ENCODE measurements around the gene USP2.
A peak's percentile ranks its signal among the peaks of the same experiment; 100 is the strongest.
"Not testable (repeated sequence)": the region's sequence is repeated elsewhere in the genome, so short reads cannot be mapped to it uniquely, and the experiment has no call there.

USP2 gene

GRCh38 chr11:119412072-119412471, 30.6 kb upstream of the USP2 start:
- no peak for DNase-seq

GRCh38 chr11:119410501-119410900, 29.0 kb upstream of the USP2 start:
- no peak for DNase-seq

DNA sequence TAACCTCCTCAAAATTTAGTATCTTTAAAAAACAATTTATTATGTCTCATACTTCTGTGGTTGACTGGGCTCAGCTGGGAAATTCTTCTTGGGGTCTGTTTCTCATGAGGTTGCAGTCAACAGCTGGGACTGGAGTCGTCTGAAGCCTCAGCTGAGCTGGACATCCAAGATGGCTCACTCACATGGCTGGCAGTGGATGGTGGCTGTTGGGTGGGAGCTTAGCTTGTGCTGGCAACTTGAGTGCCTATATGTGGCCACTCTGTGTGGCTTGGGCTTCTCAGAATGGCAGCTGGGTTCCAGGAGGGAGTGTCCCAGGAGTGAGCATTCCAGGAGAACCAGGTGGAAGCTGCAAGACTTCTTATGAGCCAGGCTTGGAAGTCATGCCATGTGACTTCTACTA, 28.2 kb upstream of the USP2 start:
- DNase-seq = no peak

DNA sequence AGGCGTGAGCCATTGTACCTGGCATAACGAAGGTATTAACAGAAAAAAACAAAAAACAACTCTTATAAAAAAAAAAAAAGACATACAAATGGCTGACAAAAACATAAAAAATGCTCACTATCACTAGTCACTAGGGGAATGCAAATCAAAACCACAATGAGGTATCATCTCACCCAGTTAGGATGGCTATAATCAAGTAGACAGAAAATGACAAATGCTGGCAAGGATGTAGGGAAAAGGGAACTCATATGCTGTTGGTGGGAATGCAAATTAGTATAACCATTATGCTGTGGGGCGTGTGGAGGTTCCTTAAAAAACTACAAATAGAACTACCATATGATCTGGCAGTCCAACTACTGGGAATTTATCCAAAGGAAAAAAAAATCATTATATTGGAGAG, 24.5 kb upstream of the USP2 start:
- peak; percentile 59 for DNase-seq

DNA sequence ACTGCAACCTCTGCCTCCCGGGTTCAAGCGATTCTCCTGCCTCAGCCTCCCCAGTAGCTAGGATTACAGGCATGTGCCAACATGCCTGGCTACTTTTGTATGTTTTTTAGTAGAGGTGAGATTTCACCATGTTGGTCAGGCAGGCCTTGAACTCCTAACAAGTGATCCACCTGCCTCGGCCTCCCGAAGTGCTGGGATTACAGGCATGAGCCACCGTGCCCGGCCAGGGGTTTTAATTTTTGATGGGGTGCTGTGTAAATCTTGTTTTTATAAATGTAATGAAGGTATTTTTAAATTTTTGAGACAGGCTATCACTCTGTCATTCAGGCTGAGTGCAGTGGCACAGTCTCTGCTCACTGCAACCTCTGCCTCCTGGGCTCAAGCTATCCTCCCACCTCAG, 24.0 kb upstream of the USP2 start:
- not testable (repeated sequence) for DNase-seq

GRCh38 chr11:119404872-119405271, 23.4 kb upstream of the USP2 start:
- DNase-seq = peak; percentile 61

- DNase-seq = peak; percentile 47
Measured at GRCh38 chr11:119403021-119403420, 21.5 kb upstream of the USP2 start.

- DNase-seq = no peak
Measured at GRCh38 chr11:119402470-119402869, 21.0 kb upstream of the USP2 start.

DNA sequence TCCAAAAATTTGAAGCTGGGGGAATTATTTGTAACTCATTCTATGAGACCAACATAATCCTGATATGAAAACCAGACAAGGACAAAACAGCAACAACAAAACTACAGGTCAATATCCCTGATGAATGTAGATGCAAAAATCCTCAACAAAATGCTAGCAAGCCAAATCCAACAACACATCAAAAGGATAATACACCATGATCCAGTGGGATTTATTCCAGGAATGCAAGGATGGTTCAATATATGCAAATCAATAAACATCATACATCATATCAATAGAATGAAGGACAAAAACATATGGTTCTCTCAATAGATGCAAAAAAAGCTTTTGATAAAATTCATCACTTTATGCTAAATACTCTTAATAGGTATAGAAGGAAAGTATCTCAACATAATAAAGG, 19.4 kb upstream of the USP2 start:
- DNase-seq = no peak

GRCh38 chr11:119397740-119398139, 16.2 kb upstream of the USP2 start:
- no peak for DNase-seq

DNA sequence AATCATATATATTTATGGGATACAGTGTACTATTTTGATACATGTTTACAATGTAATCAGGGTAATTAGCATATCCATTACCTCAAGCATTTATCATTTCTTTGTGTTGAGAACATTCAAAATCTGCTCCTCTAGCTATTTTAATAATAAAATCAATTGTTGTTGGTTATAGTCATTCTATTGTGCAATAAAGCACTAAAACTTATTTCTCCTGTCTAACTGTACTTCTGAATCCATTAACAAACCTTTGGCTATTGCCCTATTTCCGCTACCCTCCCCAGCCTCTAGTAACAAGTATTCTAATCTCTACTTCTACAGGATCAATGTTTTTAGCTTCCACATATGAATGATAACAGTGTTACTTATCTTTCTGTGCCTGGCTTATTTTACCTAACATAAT, 15.3 kb upstream of the USP2 start:
- DNase-seq = no peak

DNA sequence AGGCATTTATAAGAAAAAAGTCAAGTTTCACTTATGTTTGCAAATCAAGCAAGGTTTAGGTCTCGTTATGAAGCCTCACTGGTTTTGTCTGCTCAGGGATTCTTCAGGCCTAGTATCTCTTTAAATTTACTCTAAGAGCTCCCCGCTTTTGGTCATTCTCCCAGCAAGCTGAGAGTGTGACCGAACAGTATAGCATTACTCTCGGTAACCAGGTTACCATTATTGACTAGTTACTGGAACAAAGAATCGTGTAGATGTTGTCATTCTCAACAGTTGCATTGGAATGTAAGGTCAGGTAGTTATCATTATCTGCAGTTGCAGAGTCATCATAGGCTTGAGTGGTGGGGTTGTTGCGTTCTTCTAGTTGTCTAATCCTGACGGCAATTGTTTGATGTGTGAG, 9.8 kb upstream of the USP2 start:
- DNase-seq = no peak

DNA sequence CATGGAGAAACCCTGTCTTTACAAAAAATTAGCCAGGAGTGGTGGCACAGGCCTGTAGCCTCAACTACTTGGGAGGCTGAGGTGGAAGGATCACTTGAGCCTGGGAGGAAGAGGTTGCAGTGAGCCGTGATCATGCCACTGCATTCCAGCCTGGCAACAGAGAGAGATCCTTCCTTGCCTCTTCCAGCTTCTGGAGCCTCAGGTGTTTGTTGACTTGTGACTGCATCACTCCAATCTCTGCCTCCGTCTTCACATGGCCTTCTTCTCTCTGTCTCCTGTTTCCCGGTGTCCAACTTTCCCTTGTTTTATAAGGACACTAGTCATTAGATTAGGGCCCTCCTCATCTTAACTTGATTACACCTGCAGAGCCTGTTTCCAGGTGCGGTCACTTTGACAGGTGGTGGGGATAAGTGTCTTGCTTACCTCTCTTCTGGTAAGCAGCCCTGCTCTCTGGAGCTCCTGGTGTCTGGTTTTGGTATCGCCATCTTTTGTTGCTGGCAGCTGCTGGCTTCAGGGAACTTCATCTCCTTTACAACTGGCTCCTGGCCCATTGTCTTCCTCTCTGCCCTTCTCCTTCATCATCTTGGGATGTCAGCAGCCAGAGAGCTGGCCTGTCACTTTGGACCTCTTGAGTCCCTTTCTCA, 8.2 kb upstream of the USP2 start:
- DNase-seq = no peak

- DNase-seq = no peak
Measured at GRCh38 chr11:119388103-119388502, 6.6 kb upstream of the USP2 start.

GRCh38 chr11:119384332-119384731, 2.8 kb upstream of the USP2 start:
- no peak for DNase-seq

DNA sequence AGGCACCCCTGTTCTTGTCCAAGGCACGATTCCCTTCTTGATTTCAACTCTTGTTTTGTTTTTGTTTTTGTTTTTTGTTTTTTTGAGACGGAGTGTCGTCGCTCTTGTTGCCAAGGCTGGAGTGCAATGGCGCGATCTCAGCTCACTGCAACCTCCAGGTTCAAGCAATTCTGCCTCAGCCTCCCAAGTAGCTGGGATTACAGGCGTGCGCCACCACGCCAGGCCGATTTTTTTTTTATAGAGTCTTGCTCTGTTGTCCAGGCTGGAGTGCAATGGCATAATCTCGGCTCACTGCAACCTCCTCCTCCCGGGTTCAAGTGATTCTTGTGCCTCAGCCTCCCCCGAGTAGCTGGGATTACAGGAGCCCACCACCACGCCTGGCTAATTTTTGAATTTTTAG, 1.0 kb upstream of the USP2 start:
- DNase-seq = not testable (repeated sequence)

GRCh38 chr11:119382101-119382500, 611 bp upstream of the USP2 start:
- no peak for DNase-seq

- DNase-seq = no peak
Measured at GRCh38 chr11:119380827-119381180, 686 bp downstream of the USP2 start.

- no peak for DNase-seq
Measured at GRCh38 chr11:119380160-119380826, 1.2 kb downstream of the USP2 start.

GRCh38 chr11:119378851-119379465, 2.5 kb downstream of the USP2 start:
- no peak for DNase-seq

- no peak for DNase-seq
Measured at GRCh38 chr11:119377961-119378667, 3.4 kb downstream of the USP2 start.

GRCh38 chr11:119377112-119377901, 4.2 kb downstream of the USP2 start:
- DNase-seq = no peak

DNA sequence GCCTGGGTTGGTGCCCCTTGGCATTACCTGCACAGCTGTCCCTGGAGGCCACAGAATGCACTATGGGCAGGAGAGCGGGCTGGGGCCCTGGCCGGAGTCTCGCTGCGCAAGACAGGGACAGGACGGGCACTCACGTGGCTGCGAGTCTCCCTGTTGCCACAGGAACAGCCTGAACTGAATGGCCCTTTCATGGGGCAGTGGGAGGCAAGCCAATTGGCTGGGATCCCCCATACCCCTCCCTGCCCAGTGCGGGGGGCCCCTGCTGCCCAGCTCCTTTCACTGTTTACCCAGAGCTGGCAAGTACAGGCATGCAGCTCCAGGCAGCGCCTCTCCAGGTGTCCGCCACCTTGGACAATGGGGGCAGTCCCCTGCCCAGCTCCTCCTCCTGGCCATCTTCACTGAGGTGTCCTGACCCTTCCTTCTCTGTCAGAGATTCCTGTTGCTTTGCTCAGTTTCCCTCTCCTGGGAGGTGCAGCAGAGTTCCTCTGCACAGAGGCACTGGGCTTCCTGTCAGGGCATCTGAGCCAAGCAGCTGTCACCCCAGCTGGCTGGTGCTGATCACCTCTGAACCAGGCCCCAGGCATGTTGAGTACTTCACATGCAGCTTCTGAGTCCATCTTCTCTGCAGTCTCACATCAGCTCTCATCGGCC, 5.2 kb downstream of the USP2 start:
- no peak for DNase-seq

Data from fibroblast of skin of right quadriceps (primary cell).